ENCODE results near the gene ELMO1. TPM values are rescaled to one million over a fixed set of nuclear protein-coding genes. Genes with fewer than 3 reads are reported as not detected.

The ELMO1 gene
- total RNA-seq, 2 donors from 2014 or later: 10.9 to 56.0 TPM

DNA sequence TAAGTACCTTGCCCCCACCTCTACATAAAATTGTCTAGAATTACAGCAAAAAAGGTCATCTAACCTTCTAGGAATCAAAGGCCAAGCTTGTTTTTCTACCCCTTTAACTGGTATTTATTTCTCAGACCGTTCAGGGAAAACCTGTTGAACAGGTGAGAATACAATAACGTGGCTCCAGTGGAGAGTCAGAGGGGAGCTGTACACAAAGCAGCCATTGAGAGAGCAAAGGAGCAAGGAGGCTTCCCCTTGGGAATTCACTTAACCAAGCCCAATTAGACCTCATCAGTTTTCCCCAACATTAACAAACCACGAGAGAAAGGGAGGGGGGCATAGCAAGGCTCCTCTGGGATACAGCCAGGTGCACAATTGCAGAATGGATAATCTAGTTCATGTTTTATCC is 101.9 kb downstream of the ELMO1 start:
- 26% methylated on average over 3 of the region's 3 CpGs for WGBS, 2 donors
- Histone ChIP-seq H3K36me3 (replicated peaks in 1 of 2; ENCODE audit: insufficient read depth in 1 of 2, low read depth in 2 of 2) (no peaks in the 10 kb centered on the region), H3K27me3 (no peaks in the 10 kb centered on the region), H3K27ac (no peak overlapping the region), H3K9me3 (no peaks in the 10 kb centered on the region), H3K4me1 (no peaks in the 10 kb centered on the region), H3K4me3 (no peak overlapping the region)
- ATAC-seq: no peak
- intact Hi-C loops (cut with DNase I): no loop called here
- no peak for TF ChIP-seq POLR2A (IDR thresholded peaks at IDR 0.05)
- DNase-seq: no peak

DNA sequence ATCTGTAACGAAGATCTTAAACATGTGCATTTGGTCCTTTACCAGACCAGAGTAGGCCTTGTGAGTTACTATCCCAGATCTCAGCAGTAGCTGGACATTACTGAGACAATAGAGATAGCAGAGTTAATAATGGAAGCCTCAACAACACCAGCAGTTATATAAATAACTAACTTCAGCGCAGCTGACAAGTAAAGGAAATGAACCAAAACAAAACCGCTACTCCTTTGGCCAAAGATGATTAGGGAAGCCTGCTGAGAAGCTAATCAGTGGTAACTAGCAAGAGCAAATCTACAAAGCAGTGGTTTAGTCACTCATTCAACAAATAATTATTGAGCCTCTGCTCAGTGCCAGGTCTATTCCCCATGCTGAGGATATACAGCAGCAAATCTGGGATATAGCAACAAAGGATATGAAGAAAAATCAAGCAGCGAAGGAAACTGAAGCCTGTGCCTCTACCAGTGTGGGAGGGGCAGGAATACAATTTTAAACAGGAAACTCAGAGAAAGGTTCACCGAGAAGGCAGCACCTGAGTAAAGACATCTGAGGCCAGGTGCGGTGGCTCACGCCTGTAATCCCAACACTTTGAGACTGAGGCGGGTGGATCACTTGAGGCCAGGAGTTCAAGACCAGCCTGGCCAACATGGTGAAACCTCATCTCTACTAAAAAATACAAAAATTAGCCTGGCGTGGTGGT is 103.6 kb downstream of the ELMO1 start:
- ATAC-seq (no peak), DNase-seq (no peak)
- H3K4me1 ChIP-seq: no peaks in the 10 kb centered on the region
- 61 to 71% methylated on average over 9 of the region's 9 CpGs for WGBS, 2 donors
- H3K27me3 ChIP-seq: no peaks in the 10 kb centered on the region
- no peaks in the 10 kb centered on the region for H3K9me3 ChIP-seq
- no peaks in the 10 kb centered on the region for H3K36me3 ChIP-seq (replicated peaks in 1 of 2; ENCODE audit: insufficient read depth in 1 of 2, low read depth in 2 of 2)
- no peak for TF ChIP-seq POLR2A (IDR thresholded peaks at IDR 0.05)
- TF ChIP-seq CTCF (IDR thresholded peaks at IDR 0.05): no peak
- no peak overlapping the region for H3K27ac ChIP-seq
- no peak overlapping the region for H3K4me3 ChIP-seq
- intact Hi-C loops (cut with DNase I): no loop called here

GRCh38 chr7:37342688-37343471 is 105.8 kb downstream of the ELMO1 start:
- 51 to 62% methylated on average over 16 of the region's 16 CpGs for WGBS, 2 donors
- H3K4me3 ChIP-seq: no peak overlapping the region

GRCh38 chr7:37342176-37342687 is 106.4 kb downstream of the ELMO1 start:
- Histone ChIP-seq H3K4me1 (no peaks in the 10 kb centered on the region), H3K36me3 (replicated peaks in 1 of 2; ENCODE audit: insufficient read depth in 1 of 2, low read depth in 2 of 2) (no peaks in the 10 kb centered on the region), H3K27ac (no peak overlapping the region), H3K4me3 (no peak overlapping the region), H3K9me3 (no peaks in the 10 kb centered on the region), H3K27me3 (no peaks in the 10 kb centered on the region)
- TF ChIP-seq CTCF (IDR thresholded peaks at IDR 0.05) (no peak), POLR2A (IDR thresholded peaks at IDR 0.05) (no peak)
- no peak for DNase-seq
- ATAC-seq: no peak
- intact Hi-C loops (cut with DNase I): no loop called here
- 67 to 86% methylated on average over 8 of the region's 8 CpGs for WGBS, 2 donors

More at GRCh38 chr7:37342688-37343471, 105.8 kb downstream of the ELMO1 start:
- Histone ChIP-seq H3K36me3 (replicated peaks in 1 of 2; ENCODE audit: insufficient read depth in 1 of 2, low read depth in 2 of 2) (no peaks in the 10 kb centered on the region), H3K27ac (peak overlapping the region in 1 of 4 donors; percentile 1), H3K27me3 (no peaks in the 10 kb centered on the region), H3K9me3 (no peaks in the 10 kb centered on the region), H3K4me1 (no peaks in the 10 kb centered on the region)
- DNase-seq (peak in 1 of 4 donors; percentile 33), ATAC-seq (no peak)
- TF ChIP-seq CTCF (IDR thresholded peaks at IDR 0.05): no peak
- TF ChIP-seq POLR2A (IDR thresholded peaks at IDR 0.05): no peak
- intact Hi-C loops (cut with DNase I): no loop called here

DNA sequence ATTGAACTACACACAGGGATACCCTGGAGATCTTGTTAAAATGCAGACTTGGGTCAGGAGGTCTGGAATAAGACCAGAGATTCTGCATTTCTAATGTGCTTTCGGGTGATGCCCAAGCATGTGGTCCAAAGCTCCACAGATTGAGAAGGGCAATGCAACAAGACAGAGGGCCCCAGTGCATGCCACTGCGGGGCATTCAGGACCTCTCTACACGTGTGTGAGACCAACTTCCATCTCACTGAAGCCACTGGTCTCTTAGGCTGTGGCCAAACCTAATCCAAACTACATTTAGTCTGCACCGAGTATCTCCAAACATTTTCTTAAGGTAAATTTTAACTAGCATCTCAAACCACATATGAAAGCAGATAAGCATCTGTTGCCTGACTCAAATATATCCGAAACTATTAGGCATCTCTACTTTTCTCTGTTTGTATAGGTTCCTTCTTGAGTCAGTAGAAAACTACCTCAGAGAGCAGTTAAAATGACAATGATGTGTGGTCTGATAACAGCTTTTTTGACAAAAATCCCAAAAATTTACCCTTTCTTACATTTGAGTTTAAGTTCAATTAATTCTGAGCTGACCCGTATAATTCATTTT is 107.5 kb downstream of the ELMO1 start:
- WGBS, 2 donors: 37 to 52% methylated on average over 5 to 6 of the region's 6 CpGs
- no peak for DNase-seq
- Histone ChIP-seq H3K4me3 (no peak overlapping the region), H3K27ac (no peak overlapping the region), H3K4me1 (no peaks in the 10 kb centered on the region), H3K27me3 (no peaks in the 10 kb centered on the region), H3K9me3 (no peaks in the 10 kb centered on the region), H3K36me3 (replicated peaks in 1 of 2; ENCODE audit: insufficient read depth in 1 of 2, low read depth in 2 of 2) (no peaks in the 10 kb centered on the region)
- TF ChIP-seq CTCF (IDR thresholded peaks at IDR 0.05) (no peak), POLR2A (IDR thresholded peaks at IDR 0.05) (no peak)
- intact Hi-C loops (cut with DNase I): no loop called here
- no peak for ATAC-seq

All from body of pancreas (tissue), 4 donors.